H1 (cell line): ENCODE measurements around the gene SLC23A2. TPM values are rescaled to one million over a fixed set of nuclear protein-coding genes. Genes with fewer than 3 reads are reported as not detected.

Source experiments
- CTCF ChIA-PET: fragments of 300-600 bp; sonication (Branson Sonifier 250); formaldehyde crosslinking; loops from one replicate; lab custom pipeline; 2021; ENCODE audit not compliant: partially characterized antibody; lab: Charles Lee
- POLR2A ChIA-PET: fragments of 300-600 bp; sonication (Branson Sonifier 250); formaldehyde crosslinking; loops from one replicate; lab custom pipeline; 2021; ENCODE audit warnings: inconsistent platforms; ENCODE audit not compliant: partially characterized antibody; lab: Charles Lee
- DNase-seq, 2 experiments: peaks; one replicate each; pipeline versions ENCODE4 v3.0.0 to v3.0.0-alpha.2; 2010 to 2022; ENCODE audit warnings: low spot score in 2 of 2, low read depth in 1 of 2, mixed read lengths in 1 of 2
- FAIRE-seq: peaks from 2 replicates; lab custom pipeline; 2011; peaks lifted over from hg19 to GRCh38; lab: Jason Lieb, UNC
- H2AFZ ChIP-seq: 2 replicates; pipeline ENCODE4 v1.8.1; 2012; ENCODE audit warnings: low read length, inconsistent platforms
- H2AK5ac ChIP-seq: 2 replicates; pipeline ENCODE4 v1.6.1; 2013; ENCODE audit warnings: low read depth, low read length
- H2BK120ac ChIP-seq: replicated peaks from 2 replicates; pipeline ENCODE3; 2013; ENCODE audit warnings: low read depth, low read length, inconsistent platforms
- H2BK12ac ChIP-seq: 2 replicates; pipeline ENCODE4 v1.6.1; 2013; ENCODE audit warnings: low read depth, low read length
- H2BK15ac ChIP-seq: 2 replicates; pipeline ENCODE4 v1.6.1; 2013; ENCODE audit warnings: low read length
- H2BK20ac ChIP-seq: 2 replicates; pipeline ENCODE4 v1.6.1; 2013; ENCODE audit warnings: low read length
- H2BK5ac ChIP-seq: 2 replicates; pipeline ENCODE4 v1.6.1; 2013; ENCODE audit warnings: low read depth, low read length
- H3K14ac ChIP-seq: 2 replicates; pipeline ENCODE4 v1.6.1; 2013; ENCODE audit warnings: inconsistent platforms; ENCODE audit not compliant: insufficient read length
- H3K18ac ChIP-seq: 2 replicates; pipeline ENCODE4 v1.6.1; 2013; ENCODE audit warnings: low read length; ENCODE audit errors: extremely low read depth
- H3K23ac ChIP-seq: 2 replicates; pipeline ENCODE4 v1.6.1; 2013; ENCODE audit warnings: inconsistent platforms; ENCODE audit not compliant: insufficient read length
- H3K23me2 ChIP-seq: 2 replicates; pipeline ENCODE4 v1.6.1; 2013; ENCODE audit warnings: low read depth, low read length
- H3K27ac ChIP-seq: 2 replicates; pipeline ENCODE4 v1.6.1; 2011; ENCODE audit warnings: low read depth, low read length, inconsistent platforms
- H3K27me3 ChIP-seq, 4 experiments: replicated peaks in 1 of 4; 1 replicate in 1 of 4; 2 replicates in 3 of 4; pipeline versions ENCODE4 v1.6.1 to v1.8.1; 2011 to 2013; ENCODE audit warnings: low read length in 3 of 4, mild to moderate bottlenecking in 3 of 4, inconsistent platforms in 2 of 4, mixed read lengths in 2 of 4, moderate library complexity in 1 of 4; ENCODE audit not compliant: control insufficient read depth in 3 of 4, insufficient read depth in 3 of 4; ENCODE audit errors: extremely low read depth in 1 of 4
- H3K36me3 ChIP-seq, 4 experiments: 2 replicates each; pipeline versions ENCODE4 v1.6.1 to v1.8.1; 2011 to 2013; ENCODE audit warnings: mild to moderate bottlenecking in 4 of 4, low read length in 3 of 4, moderate library complexity in 2 of 4, control low read depth in 1 of 4, inconsistent platforms in 1 of 4; ENCODE audit not compliant: insufficient read depth in 4 of 4, control insufficient read depth in 2 of 4
- H3K4ac ChIP-seq: replicated peaks from 2 replicates; pipeline ENCODE3; 2013; ENCODE audit warnings: low read length, low read depth, mixed read lengths, inconsistent platforms; ENCODE audit not compliant: insufficient read length
- H3K4me1 ChIP-seq, 4 experiments: replicated peaks in 1 of 4; 1 replicate in 1 of 4; 2 replicates in 3 of 4; pipeline versions ENCODE4 v1.6.1 to v1.8.1; 2011 to 2013; ENCODE audit warnings: low read length in 3 of 4, inconsistent platforms in 2 of 4, mixed read lengths in 1 of 4; ENCODE audit not compliant: insufficient read depth in 4 of 4, control insufficient read depth in 3 of 4
- H3K4me2 ChIP-seq, 2 experiments: 2 replicates each; pipeline versions ENCODE4 v1.6.1 to v1.8.1; 2011 to 2013; ENCODE audit warnings: low read depth in 2 of 2, low read length in 2 of 2, control low read depth in 1 of 2, inconsistent platforms in 1 of 2, mild to moderate bottlenecking in 1 of 2; ENCODE audit not compliant: insufficient read depth in 1 of 2
- H3K4me3 ChIP-seq, 4 experiments: fragments of 200-600, 300-600 bp in 1 of 4; sonication (generic), shearing (Covaris generic), sonication (Bioruptor Twin) in 1 of 4; 2 replicates each; pipeline versions ENCODE4 v1.5.1 to v1.8.1; 2011 to 2016; ENCODE audit warnings: low read length in 4 of 4, low read depth in 3 of 4, control low read depth in 2 of 4, inconsistent platforms in 2 of 4, mild to moderate bottlenecking in 2 of 4, mixed read lengths in 1 of 4, moderate library complexity in 1 of 4; ENCODE audit not compliant: insufficient read depth in 2 of 4; ENCODE audit errors: extremely low read depth in 1 of 4
- H3K56ac ChIP-seq: replicated peaks from 2 replicates; pipeline ENCODE3; 2013; ENCODE audit warnings: low read depth, mild to moderate bottlenecking, mixed read lengths, low read length, inconsistent platforms; ENCODE audit not compliant: insufficient read length
- H3K79me1 ChIP-seq: 2 replicates; pipeline ENCODE4 v1.6.1; 2013; ENCODE audit warnings: low read depth, low read length, control low read depth
- H3K79me2 ChIP-seq, 2 experiments: 2 replicates each; pipeline versions ENCODE4 v1.6.1 to v1.8.1; 2012 to 2013; ENCODE audit warnings: low read length in 2 of 2, mild to moderate bottlenecking in 2 of 2, inconsistent platforms in 1 of 2; ENCODE audit not compliant: insufficient read depth in 2 of 2, control insufficient read depth in 1 of 2
- H3K9ac ChIP-seq, 4 experiments: replicated peaks in 1 of 4; 1 replicate in 1 of 4; 2 replicates in 3 of 4; pipeline versions ENCODE4 v1.6.1 to v1.8.1; 2011 to 2013; ENCODE audit warnings: low read depth in 3 of 4, low read length in 3 of 4, control low read depth in 2 of 4, mild to moderate bottlenecking in 2 of 4, moderate library complexity in 2 of 4, inconsistent platforms in 1 of 4; ENCODE audit errors: extremely low read depth in 1 of 4
- H3K9me3 ChIP-seq, 2 experiments: 2 replicates each; pipeline versions ENCODE4 v1.6.1 to v1.8.1; 2012 to 2013; ENCODE audit warnings: mild to moderate bottlenecking in 2 of 2, moderate library complexity in 2 of 2, control low read depth in 1 of 2, inconsistent platforms in 1 of 2, low read depth in 1 of 2, low read length in 1 of 2, mixed read lengths in 1 of 2; ENCODE audit not compliant: insufficient read depth in 2 of 2
- H4K20me1 ChIP-seq, 2 experiments: replicated peaks in 1 of 2; 2 replicates each; pipeline versions ENCODE3 to v1.8.1; 2011 to 2013; ENCODE audit warnings: inconsistent platforms in 2 of 2, low read length in 2 of 2, mild to moderate bottlenecking in 1 of 2; ENCODE audit not compliant: insufficient read depth in 2 of 2, control insufficient read depth in 1 of 2
- H4K5ac ChIP-seq: 2 replicates; pipeline ENCODE4 v1.6.1; 2013; ENCODE audit warnings: low read length, low read depth, mixed read lengths, inconsistent platforms; ENCODE audit not compliant: insufficient read length
- H4K8ac ChIP-seq: 2 replicates; pipeline ENCODE4 v1.8.0; 2013; ENCODE audit warnings: mild to moderate bottlenecking, moderate library complexity, low read length, inconsistent platforms; ENCODE audit not compliant: insufficient read depth; ENCODE audit errors: extremely low read depth
- H4K91ac ChIP-seq: replicated peaks from 2 replicates; pipeline ENCODE3; 2013; ENCODE audit warnings: low read length, mixed read lengths, inconsistent platforms; ENCODE audit not compliant: insufficient read length
- ASH2L ChIP-seq: fragments of 200-600, 300-600 bp; sonication (generic); IDR thresholded peaks from one replicate; pipeline ENCODE4 v1.7.1; 2017; ENCODE audit warnings: low read length
- BCL11A ChIP-seq, 2 experiments: IDR thresholded peaks; one replicate each; pipeline ENCODE4 v1.6.1; 2011; ENCODE audit warnings: low read depth in 2 of 2, low read length in 2 of 2, mild to moderate bottlenecking in 2 of 2
- GABPA ChIP-seq: IDR thresholded peaks from 2 replicates; pipeline ENCODE4 v1.6.1; 2011; ENCODE audit warnings: mild to moderate bottlenecking, low read length, moderate library complexity, borderline replicate concordance; ENCODE audit not compliant: insufficient read depth
- PHF8 ChIP-seq: fragments of 200-600 bp; sonication (generic); conservative IDR thresholded peaks from 2 replicates; pipeline ENCODE4 v1.7.1; 2012; ENCODE audit warnings: low read depth, mild to moderate bottlenecking, inconsistent platforms, low read length, moderate library complexity
- POLR2AphosphoS5 ChIP-seq: IDR thresholded peaks from 2 replicates; pipeline ENCODE4 v1.6.1; 2011; ENCODE audit warnings: low read depth, low read length
- POU5F1 ChIP-seq: IDR thresholded peaks from 2 replicates; pipeline ENCODE4 v1.6.1; 2011; ENCODE audit warnings: low read depth, mild to moderate bottlenecking, low read length, moderate library complexity
- SP2 ChIP-seq: IDR thresholded peaks from 2 replicates; pipeline ENCODE4 v1.6.1; 2012; ENCODE audit warnings: mild to moderate bottlenecking, low read length, inconsistent platforms
- SUZ12 ChIP-seq: fragments of 200-600 bp; sonication (generic); IDR thresholded peaks from 2 replicates; pipeline ENCODE4 v1.6.1; 2012; ENCODE audit warnings: mild to moderate bottlenecking, inconsistent platforms, low read length, moderate library complexity, mixed read lengths
- TBP ChIP-seq: IDR thresholded peaks from 2 replicates; pipeline ENCODE4 v1.6.1; 2011; ENCODE audit warnings: low read depth, low read length, improper control_type of control experiment
- TCF12 ChIP-seq: IDR thresholded peaks from 2 replicates; pipeline ENCODE4 v1.6.1; 2011; ENCODE audit warnings: low read depth, mild to moderate bottlenecking, low read length
- USF2 ChIP-seq: IDR thresholded peaks from 2 replicates; pipeline ENCODE4 v1.6.1; 2011; ENCODE audit warnings: low read length, improper control_type of control experiment
- WGBS, 2 experiments: shearing (Covaris generic) in 1 of 2; methylation state at CpG; one replicate each; pipeline versions ENCODE4 v1.1.6 to v1.1.7; 2013 to 2015; ENCODE audit warnings: low lambda C conversion rate in 2 of 2, mixed read lengths in 2 of 2, inconsistent platforms in 1 of 2, low coverage in 1 of 2, missing lambda C conversion rate in 1 of 2; ENCODE audit not compliant: insufficient replicate concordance in 2 of 2, insufficient coverage in 1 of 2, insufficient read length in 1 of 2; ENCODE audit errors: extremely low coverage in 1 of 2, missing lambda C conversion rate in 1 of 2; 5-methylcytosine and 5-hydroxymethylcytosine counted together
- polyA plus RNA-seq, 7 experiments: library from polyadenylated mRNA; depleted of rRNA in 3 of 7; stranded (reverse) in 5 of 7; unstranded in 2 of 7; fragments of >200 nt in 5 of 7; fragments of 200-250 nt in 2 of 7; gene quantifications; 1 replicate in 5 of 7; 2 replicates in 1 of 7; 4 replicates in 1 of 7; pipeline versions ENCODE4 v1.2.1 to v1.2.3, GENCODE V29; 2011 to 2013; ENCODE audit warnings: missing spikeins in 2 of 7, mixed read lengths in 2 of 7
- total RNA-seq: library from RNA; stranded (reverse); fragmentation: NEBNext Ultra II Directional; extraction: Animal tissue kit (Norgen Biotek cat#: 25700); gene quantifications from 2 replicates; pipeline ENCODE4 v1.2.1, GENCODE V29; 2021

Gene SLC23A2
- total and polyA plus RNA-seq, 2 of the 8 experiments (the other 6 are each of a cell fraction or from before 2014, with no cell fraction given) = 17.0 to 18.6 TPM

DNA sequence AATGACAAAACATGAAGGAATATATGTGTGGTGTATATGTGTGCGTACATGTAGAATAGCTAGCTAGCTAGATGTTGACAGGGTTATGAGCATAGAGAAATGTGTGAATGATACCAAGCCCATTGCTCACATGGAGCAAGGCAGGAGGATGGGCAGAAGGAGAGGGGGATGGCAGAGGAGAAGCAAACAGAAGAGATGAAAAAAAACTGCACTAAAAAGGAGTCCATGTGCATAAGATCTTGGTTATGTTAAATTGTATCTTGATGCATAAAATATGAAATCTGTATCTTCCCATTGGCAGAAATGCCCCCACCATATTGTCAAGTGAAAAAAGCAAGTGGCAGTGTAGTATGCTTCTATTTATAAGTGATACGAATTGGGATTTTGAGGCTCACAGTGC, 154.5 kb downstream of the SLC23A2 start:
- Histone ChIP-seq H3K4me3 (no peak overlapping the region), H3K4me1 (no peaks in the 10 kb centered on the region), H3K56ac (no peak overlapping the region), H3K14ac (no peak overlapping the region), H2BK12ac (no peak overlapping the region), H3K79me1 (no peaks in the 10 kb centered on the region), H2BK20ac (no peak overlapping the region), H4K8ac (no peak overlapping the region), H3K4ac (no peak overlapping the region), H3K4me2 (no peak overlapping the region), H3K23ac (no peak overlapping the region), H3K79me2 (no peaks in the 10 kb centered on the region), H3K9me3 (no peaks in the 10 kb centered on the region), H3K27ac (no peak overlapping the region), H3K36me3 (no peaks in the 10 kb centered on the region), H2BK15ac (no peak overlapping the region), H4K5ac (no peak overlapping the region), H3K9ac (no peak overlapping the region), H3K18ac (no peak overlapping the region), H3K23me2 (no peaks in the 10 kb centered on the region; the same call in 1 of the 2 replicates), H3K27me3 (no peaks in the 10 kb centered on the region), H4K20me1 (no peaks in the 10 kb centered on the region), H2AFZ (no peak overlapping the region), H2BK120ac (no peak overlapping the region), H2BK5ac (no peak overlapping the region), H2AK5ac (no peak overlapping the region), H4K91ac (no peak overlapping the region)
- no peak for DNase-seq
- CTCF ChIA-PET = interaction anchor here (0.6 kb wide), 1 partner anchor 68 kb away, joined by 3 read pairs; no protein-coding TSS in a partner anchor
- WGBS, 2 experiments = 91% methylated on average over 2 of the region's 2 CpGs; no CpG with 5 or more reads in 1 of the 2 experiments
- POLR2A ChIA-PET = no interaction called here
- FAIRE-seq = no peak
- TF ChIP-seq PHF8 (no peak), BCL11A (IDR thresholded peaks at IDR 0.05; ENCODE audit: low read depth in 2 of 2, low read length in 2 of 2) (no peak), ASH2L (no peak), USF2 (no peak), POU5F1 (no peak), TCF12 (no peak), TBP (no peak), SP2 (no peak), GABPA (no peak), SUZ12 (no peak), POLR2AphosphoS5 (no peak)
